ENCODE results near the gene PTPN11.

- TF ChIP-seq CTCF (IDR thresholded peaks at IDR 0.05; ENCODE audit: low read depth, low read length) (no peak), MAX (IDR thresholded peaks at IDR 0.05; ENCODE audit: low read depth, low read length) (no peak)
Observed at GRCh38 chr12:112380663-112381405, 37.9 kb upstream of the PTPN11 start.
